ENCODE results near the gene MEAK7.

MEAK7 gene

DNA sequence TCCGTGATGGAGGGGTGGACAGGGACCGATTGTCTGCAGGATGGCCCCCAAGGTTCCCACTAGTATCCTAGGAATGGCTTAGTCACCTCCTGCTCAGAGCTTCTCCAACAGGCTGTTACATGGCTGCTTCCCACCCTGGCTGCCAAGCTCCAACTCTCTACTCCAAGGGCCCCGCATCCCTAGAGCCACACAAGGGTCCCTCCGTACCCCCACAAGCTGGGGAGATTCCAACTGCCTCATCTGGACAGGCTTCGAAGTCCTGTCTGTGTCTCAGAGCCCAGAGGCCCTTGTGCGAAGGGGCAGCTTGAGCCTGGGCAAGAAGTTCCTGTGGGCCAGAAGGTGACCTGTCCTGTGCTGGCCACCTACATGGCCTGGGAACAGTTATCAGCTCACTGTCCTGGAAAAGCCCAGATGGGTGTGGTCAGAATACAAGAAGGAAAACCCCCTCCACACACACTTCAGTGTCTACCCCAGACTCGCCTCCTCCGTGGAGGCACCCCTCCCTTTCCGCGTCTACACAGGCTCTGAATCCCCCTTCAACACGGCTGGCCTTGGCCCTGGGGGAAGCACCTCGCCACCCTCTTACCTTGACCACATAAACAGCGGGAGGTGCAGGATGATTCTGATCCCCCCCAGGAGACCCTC is 586 bp downstream of the MEAK7 start (continued):
- TF ChIP-seq, protein P1, sequence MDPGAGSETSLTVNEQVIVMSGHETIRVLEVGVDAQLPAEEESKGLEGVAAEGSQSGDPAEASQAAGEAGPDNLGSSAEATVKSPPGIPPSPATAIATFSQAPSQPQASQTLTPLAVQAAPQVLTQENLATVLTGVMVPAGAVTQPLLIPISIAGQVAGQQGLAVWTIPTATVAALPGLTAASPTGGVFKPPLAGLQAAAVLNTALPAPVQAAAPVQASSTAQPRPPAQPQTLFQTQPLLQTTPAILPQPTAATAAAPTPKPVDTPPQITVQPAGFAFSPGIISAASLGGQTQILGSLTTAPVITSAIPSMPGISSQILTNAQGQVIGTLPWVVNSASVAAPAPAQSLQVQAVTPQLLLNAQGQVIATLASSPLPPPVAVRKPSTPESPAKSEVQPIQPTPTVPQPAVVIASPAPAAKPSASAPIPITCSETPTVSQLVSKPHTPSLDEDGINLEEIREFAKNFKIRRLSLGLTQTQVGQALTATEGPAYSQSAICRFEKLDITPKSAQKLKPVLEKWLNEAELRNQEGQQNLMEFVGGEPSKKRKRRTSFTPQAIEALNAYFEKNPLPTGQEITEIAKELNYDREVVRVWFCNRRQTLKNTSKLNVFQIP (CRISPR knock-in tag; IDR thresholded peaks at IDR 0.05; ENCODE audit: borderline replicate concordance, low read depth) = no peak
- no peak for TF ChIP-seq TSHZ2 (CRISPR knock-in tag; IDR thresholded peaks at IDR 0.05)

DNA sequence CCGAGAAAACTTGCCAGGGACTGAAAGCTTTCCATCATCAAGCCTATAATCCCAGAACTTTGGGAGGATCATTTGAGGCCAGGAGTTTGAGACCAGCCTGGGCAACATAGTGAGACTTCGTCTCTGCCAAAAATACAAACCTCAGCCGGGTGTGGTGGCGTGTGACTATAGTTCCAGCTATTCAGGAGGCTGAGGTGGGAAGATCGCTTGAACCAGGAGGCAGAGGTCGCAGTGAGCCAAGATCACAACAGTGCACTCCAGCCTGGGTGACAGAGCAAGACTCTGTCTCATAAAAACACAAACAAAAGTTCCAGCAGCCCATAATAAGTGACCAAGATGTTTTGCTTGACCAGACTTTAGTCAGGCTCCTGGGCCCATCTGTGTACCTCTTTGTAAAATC is 1.9 kb downstream of the MEAK7 start:
- no peak for ATAC-seq
- TF ChIP-seq ZNF565 (CRISPR knock-in tag; conservative IDR thresholded peaks at IDR 0.05; ENCODE audit: low read depth) (no peak), GLIS3 (CRISPR knock-in tag; IDR thresholded peaks at IDR 0.05) (no peak), TCF4 (CRISPR knock-in tag; IDR thresholded peaks at IDR 0.05; ENCODE audit: borderline replicate concordance) (no peak), TOX (CRISPR knock-in tag; IDR thresholded peaks at IDR 0.05; ENCODE audit: borderline replicate concordance) (no peak)
- TF ChIP-seq, protein P1 (CRISPR knock-in tag; IDR thresholded peaks at IDR 0.05; ENCODE audit: borderline replicate concordance, low read depth) = no peak

- TF ChIP-seq RARB (CRISPR knock-in tag; IDR thresholded peaks at IDR 0.05) = no peak
- ATAC-seq = no peak
Measured at GRCh38 chr16:84502075-84502474, 2.4 kb downstream of the MEAK7 start.

- no peak for ATAC-seq
- TF ChIP-seq ZFP30 (CRISPR knock-in tag; IDR thresholded peaks at IDR 0.05) (no peak), ZNF8 (CRISPR knock-in tag; IDR thresholded peaks at IDR 0.05) (no peak), TOX (CRISPR knock-in tag; IDR thresholded peaks at IDR 0.05; ENCODE audit: borderline replicate concordance) (no peak), TSHZ2 (CRISPR knock-in tag; IDR thresholded peaks at IDR 0.05) (no peak), CSRNP3 (CRISPR knock-in tag; IDR thresholded peaks at IDR 0.05) (no peak), RARB (CRISPR knock-in tag; IDR thresholded peaks at IDR 0.05) (no peak), OSR1 (CRISPR knock-in tag; IDR thresholded peaks at IDR 0.05) (no peak), CSDC2 (CRISPR knock-in tag; IDR thresholded peaks at IDR 0.05) (no peak), ZNF70 (CRISPR knock-in tag; IDR thresholded peaks at IDR 0.05) (no peak), TCF4 (CRISPR knock-in tag; IDR thresholded peaks at IDR 0.05; ENCODE audit: borderline replicate concordance) (no peak), PPARA (CRISPR knock-in tag; IDR thresholded peaks at IDR 0.05; ENCODE audit: borderline replicate concordance) (no peak), ZC3H10 (CRISPR knock-in tag; IDR thresholded peaks at IDR 0.05) (no peak), ZNF565 (CRISPR knock-in tag; conservative IDR thresholded peaks at IDR 0.05; ENCODE audit: low read depth) (no peak), GLIS3 (CRISPR knock-in tag; IDR thresholded peaks at IDR 0.05) (no peak), CREB5 (CRISPR knock-in tag; IDR thresholded peaks at IDR 0.05; ENCODE audit: low read depth) (no peak)
- TF ChIP-seq, protein P2, sequence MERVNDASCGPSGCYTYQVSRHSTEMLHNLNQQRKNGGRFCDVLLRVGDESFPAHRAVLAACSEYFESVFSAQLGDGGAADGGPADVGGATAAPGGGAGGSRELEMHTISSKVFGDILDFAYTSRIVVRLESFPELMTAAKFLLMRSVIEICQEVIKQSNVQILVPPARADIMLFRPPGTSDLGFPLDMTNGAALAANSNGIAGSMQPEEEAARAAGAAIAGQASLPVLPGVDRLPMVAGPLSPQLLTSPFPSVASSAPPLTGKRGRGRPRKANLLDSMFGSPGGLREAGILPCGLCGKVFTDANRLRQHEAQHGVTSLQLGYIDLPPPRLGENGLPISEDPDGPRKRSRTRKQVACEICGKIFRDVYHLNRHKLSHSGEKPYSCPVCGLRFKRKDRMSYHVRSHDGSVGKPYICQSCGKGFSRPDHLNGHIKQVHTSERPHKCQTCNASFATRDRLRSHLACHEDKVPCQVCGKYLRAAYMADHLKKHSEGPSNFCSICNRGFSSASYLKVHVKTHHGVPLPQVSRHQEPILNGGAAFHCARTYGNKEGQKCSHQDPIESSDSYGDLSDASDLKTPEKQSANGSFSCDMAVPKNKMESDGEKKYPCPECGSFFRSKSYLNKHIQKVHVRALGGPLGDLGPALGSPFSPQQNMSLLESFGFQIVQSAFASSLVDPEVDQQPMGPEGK (CRISPR knock-in tag; IDR thresholded peaks at IDR 0.05; ENCODE audit: borderline replicate concordance) = no peak
- TF ChIP-seq, protein P1 (CRISPR knock-in tag; IDR thresholded peaks at IDR 0.05; ENCODE audit: borderline replicate concordance, low read depth) = no peak
Measured at GRCh38 chr16:84501077-84501735, 3.3 kb downstream of the MEAK7 start.

All from SK-N-SH treated with all-trans-retinoic acid at 6 μM for 48 hours (cell line).